Right cardiac atrium (tissue), 5 donors: ENCODE measurements around the gene STYK1. TPM values are rescaled to one million over a fixed set of nuclear protein-coding genes. Genes with fewer than 3 reads are reported as not detected.
"Not testable (repeated sequence)": the region's sequence is repeated elsewhere in the genome, so short reads cannot be mapped to it uniquely, and the experiment has no call there.

Experiments
- ATAC-seq, 2 donors: fragments of 200-7000 bp; cut with Tn5 transposase; one replicate each; pipeline versions ENCODE4 v1.8.0 to v1.9.1; 2020; ENCODE audit warnings: moderate library complexity in 2 of 2, mild to moderate bottlenecking in 1 of 2
- DNase-seq, 3 donors: peaks; one replicate each; pipeline ENCODE4 v3.0.0-alpha.2; 2020
- H3K27ac ChIP-seq: one replicate; pipeline ENCODE4 v1.5.1; 2013; ENCODE audit warnings: mild to moderate bottlenecking, low read length, control low read depth, moderate library complexity
- H3K27me3 ChIP-seq: one replicate; pipeline ENCODE4 v1.6.1; 2013; ENCODE audit not compliant: control insufficient read depth, insufficient read depth
- H3K4me1 ChIP-seq: one replicate; pipeline ENCODE4 v1.6.1; 2013; ENCODE audit warnings: low read length; ENCODE audit not compliant: control insufficient read depth, insufficient read depth
- H3K4me3 ChIP-seq: one replicate; pipeline ENCODE4 v1.5.1; 2013; ENCODE audit warnings: low read length, control low read depth
- H3K9me3 ChIP-seq: one replicate; pipeline ENCODE4 v1.6.1; 2013; ENCODE audit warnings: low read length; ENCODE audit not compliant: control insufficient read depth
- WGBS: extraction: QIAGEN DNeasy Blood & Tissue Kit; methylation state at CpG from one replicate; pipeline ENCODE4 v1.1.7; 2013; 5-methylcytosine and 5-hydroxymethylcytosine counted together
- intact Hi-C, 4 donors: fragments of 100-400 bp; cut with DNase I; formaldehyde crosslinking; loops; one replicate each; pipeline versions ENCODE4 v1.11.0 to v1.14.0; 2022 to 2023
- polyA plus RNA-seq: library from polyadenylated mRNA; stranded (reverse); fragments of 200-250 nt; gene quantifications from one replicate; pipeline ENCODE4 v1.2.3, GENCODE V29; 2013
- total RNA-seq, 4 donors: library from RNA; stranded (reverse); fragmentation: NEBNext Ultra II Directional; extraction: Animal tissue kit (Norgen Biotek cat#: 25700); gene quantifications; one replicate each; pipeline ENCODE4 v1.2.1, GENCODE V29; 2021
- donor health status: healthy with polysubstance abuse.
- donor health status: DM: no; HTN: yes; CAD: no.
- donor health status: DM: no; HTN: no; CAD: no.
- donor health status: DM: no; HTN: yes; CAD: no; lungs with severe emphysema.
- donor health status: DM: yes; HTN: yes; CAD: no.

The STYK1 gene
- total and polyA plus RNA-seq, 5 donors, result 0.02 to 0.09 TPM; not detected in 3

- no peak overlapping the region for H3K4me3 ChIP-seq
- no peaks in the 10 kb centered on the region for H3K4me1 ChIP-seq
- intact Hi-C loops, result loop anchor here in 1 of 4 donors (10.0 kb wide), 1 partner anchor 135 kb away; no protein-coding TSS in a partner anchor
- DNase-seq (no peak), ATAC-seq (no peak)
- H3K27ac ChIP-seq, result no peak overlapping the region
- 77% methylated on average over 10 of the region's 10 CpGs for WGBS
- no peaks in the 10 kb centered on the region for H3K9me3 ChIP-seq
- H3K27me3 ChIP-seq, result no peaks in the 10 kb centered on the region
These were observed 53.6 kb downstream of the STYK1 start for GRCh38 chr12:10620078-10620779.

- ATAC-seq (no peak), DNase-seq (no peak)
- Histone ChIP-seq H3K9me3 (no peaks in the 10 kb centered on the region), H3K27me3 (no peaks in the 10 kb centered on the region), H3K4me3 (no peak overlapping the region), H3K4me1 (no peaks in the 10 kb centered on the region), H3K27ac (no peak overlapping the region)
- intact Hi-C loops, result loop anchor here in 3 of 4 donors (10.0 kb wide), 2 partner anchors 106 to 136 kb away; partner anchors contain the start of gene YBX3 (in 2 of the 3)
- 75% methylated on average over 5 of the region's 5 CpGs for WGBS
These were observed 55.4 kb downstream of the STYK1 start for GRCh38 chr12:10618338-10618987.

- DNase-seq (no peak), ATAC-seq (no peak)
- H3K27ac ChIP-seq, result no peak overlapping the region
- H3K4me1 ChIP-seq, result no peaks in the 10 kb centered on the region
- no peaks in the 10 kb centered on the region for H3K9me3 ChIP-seq
- no peaks in the 10 kb centered on the region for H3K27me3 ChIP-seq
- H3K4me3 ChIP-seq, result no peak overlapping the region
- WGBS, result 84% methylated on average over 6 of the region's 6 CpGs
- intact Hi-C loops, result loop anchor here in 3 of 4 donors (10.0 kb wide), 2 partner anchors 107 to 137 kb away; partner anchors contain the start of gene YBX3 (in 2 of the 3)
These were observed 56.0 kb downstream of the STYK1 start for GRCh38 chr12:10617863-10618262.

- H3K9me3 ChIP-seq, result no peaks in the 10 kb centered on the region
- no peak for DNase-seq
- H3K4me3 ChIP-seq, result no peak overlapping the region
- no peak overlapping the region for H3K27ac ChIP-seq
- no peaks in the 10 kb centered on the region for H3K4me1 ChIP-seq
- ATAC-seq, result no peak
- no peaks in the 10 kb centered on the region for H3K27me3 ChIP-seq
- intact Hi-C loops, result loop anchor here in 3 of 4 donors (10.0 kb wide), 2 partner anchors 109 to 139 kb away; partner anchors contain the start of gene YBX3 (in 2 of the 3)
- 75% methylated on average over 4 of the region's 4 CpGs for WGBS
These were observed 58.3 kb downstream of the STYK1 start for GRCh38 chr12:10615532-10615931.

GRCh38 chr12:10614056-10614370 is 59.8 kb downstream of the STYK1 start:
- DNase-seq, result no peak
- Histone ChIP-seq H3K4me3 (peak overlapping the region; percentile 98), H3K4me1 (no peaks in the 10 kb centered on the region), H3K9me3 (no peaks in the 10 kb centered on the region), H3K27me3 (no peaks in the 10 kb centered on the region), H3K27ac (no peak overlapping the region)
- intact Hi-C loops, result loop anchor here in 3 of 4 donors (10.0 kb wide), 2 partner anchors 111 to 141 kb away; partner anchors contain the start of gene YBX3 (in 2 of the 3)
- no peak for ATAC-seq
- 32% methylated on average over 4 of the region's 4 CpGs for WGBS

GRCh38 chr12:10613349-10614055 is 60.4 kb downstream of the STYK1 start, which contains the start of gene MAGOHB:
Gene MAGOHB, minus strand, starts transcription at chr12:10613609. Its CDS starts 77 bp downstream, at chr12:10613532.
- intact Hi-C loops, result loop anchor here in 3 of 4 donors (10.0 kb wide), 2 partner anchors 111 to 141 kb away; partner anchors contain the start of gene YBX3 (in 2 of the 3)
- H3K4me3 ChIP-seq, result peak within 1 kb of the TSS; percentile 98
- no peaks in the 10 kb centered on the region for H3K9me3 ChIP-seq
- peak within 1 kb of the TSS; percentile 94 for H3K27ac ChIP-seq
- WGBS, result under 1% methylated on average over 45 of the region's 45 CpGs
- H3K27me3 ChIP-seq, result no peaks in the 10 kb centered on the region
- DNase-seq (peak; percentile 96 to 99 (median 98)), ATAC-seq (peak; percentile 100)
- H3K4me1 ChIP-seq, result no peaks in the 10 kb centered on the region

- intact Hi-C loops, result loop anchor here in 3 of 4 donors (10.0 kb wide), 2 partner anchors 112 to 142 kb away; partner anchors contain the start of gene YBX3 (in 2 of the 3)
- no peak for DNase-seq
- Histone ChIP-seq H3K9me3 (no peaks in the 10 kb centered on the region), H3K4me1 (no peaks in the 10 kb centered on the region), H3K27me3 (no peaks in the 10 kb centered on the region), H3K27ac (peak overlapping the region; percentile 94), H3K4me3 (peak overlapping the region; percentile 98)
- ATAC-seq, result peak in 1 of 2 donors; percentile 21
- under 1% methylated on average over 6 of the region's 6 CpGs for WGBS
These were observed 60.9 kb downstream of the STYK1 start for GRCh38 chr12:10612984-10613348.

- Histone ChIP-seq H3K4me3 (peak overlapping the region; percentile 98), H3K4me1 (no peaks in the 10 kb centered on the region), H3K27ac (no peak overlapping the region), H3K9me3 (no peaks in the 10 kb centered on the region), H3K27me3 (no peaks in the 10 kb centered on the region)
- intact Hi-C loops, result loop anchor here in 3 of 4 donors (10.0 kb wide), 2 partner anchors 113 to 143 kb away; partner anchors contain the start of gene YBX3 (in 2 of the 3)
- no peak for DNase-seq
- ATAC-seq, result no peak
- 67% methylated on average over 6 of the region's 6 CpGs for WGBS
These were observed 61.7 kb downstream of the STYK1 start for GRCh38 chr12:10612110-10612509.

- not testable (repeated sequence) for H3K9me3 ChIP-seq, H3K4me3 ChIP-seq, DNase-seq, H3K27ac ChIP-seq, ATAC-seq, H3K27me3 ChIP-seq, H3K4me1 ChIP-seq
- intact Hi-C loops, result loop anchor here in 3 of 4 donors (10.0 kb wide), 2 partner anchors 114 to 144 kb away; partner anchors contain the start of gene YBX3 (in 2 of the 3)
- WGBS, result 92% methylated on average over 4 of the region's 4 CpGs
These were observed 62.6 kb downstream of the STYK1 start for GRCh38 chr12:10611258-10611657.

GRCh38 chr12:10610188-10610587 is 63.7 kb downstream of the STYK1 start:
- DNase-seq (no peak), ATAC-seq (no peak)
- Histone ChIP-seq H3K4me3 (no peak overlapping the region), H3K27ac (no peak overlapping the region), H3K9me3 (no peaks in the 10 kb centered on the region), H3K27me3 (no peaks in the 10 kb centered on the region), H3K4me1 (no peaks in the 10 kb centered on the region)
- intact Hi-C loops, result loop anchor here in 3 of 4 donors (10.0 kb wide), 2 partner anchors 115 to 145 kb away; partner anchors contain the start of gene YBX3 (in 2 of the 3)
- WGBS, result 91% methylated on average over 3 of the region's 3 CpGs
